IMR-90 (cell line): ENCODE measurements around the gene RNF213. TPM values are rescaled to one million over a fixed set of nuclear protein-coding genes. Genes with fewer than 3 reads are reported as not detected.
A peak's percentile ranks its signal among the peaks of the same experiment; 100 is the strongest.

Source experiments
- ATAC-seq: fragments of 200-7000 bp; cut with Tn5 transposase; 2 replicates; pipeline ENCODE4 v1.9.1; 2020; ENCODE audit warnings: low read depth, mild to moderate bottlenecking, moderate library complexity
- BruUV-seq: library from RNA; stranded (reverse); fragments of 400-500 nt; replicated peaks from 2 replicates; lab custom pipeline; 2021; lab: Mats Ljungman, UMichigan
- CTCF ChIA-PET: fragments of 300-600 bp; formaldehyde crosslinking; extraction: SDS; loops from one replicate; lab custom pipeline; 2021; ENCODE audit warnings: antibody characterized with exemption; lab: Yijun Ruan, JAX
- POLR2A ChIA-PET: fragments of 300-600 bp; sonication (Branson Sonifier 250); formaldehyde crosslinking; loops from one replicate; lab custom pipeline; 2022; ENCODE audit warnings: antibody characterized with exemption; ENCODE audit not compliant: unreplicated experiment; lab: Charles Lee
- DNase-seq: peaks from one replicate; pipeline ENCODE4 v3.0.0; 2013
- H2AFZ ChIP-seq: replicated peaks from 2 replicates; pipeline ENCODE3; 2013; ENCODE audit warnings: low read length, mild to moderate bottlenecking; ENCODE audit not compliant: poor library complexity
- H2AK5ac ChIP-seq: 2 replicates; pipeline ENCODE4 v1.6.1; 2013; ENCODE audit warnings: low read depth, low read length, inconsistent platforms
- H2AK9ac ChIP-seq: replicated peaks from 2 replicates; pipeline ENCODE3; 2013; ENCODE audit warnings: mild to moderate bottlenecking, low read depth, low read length, moderate library complexity; ENCODE audit not compliant: poor library complexity
- H2BK120ac ChIP-seq: 2 replicates; pipeline ENCODE4 v1.6.1; 2013; ENCODE audit warnings: low read depth, low read length, inconsistent platforms
- H2BK15ac ChIP-seq: 3 replicates; pipeline ENCODE4 v1.6.1; 2013; ENCODE audit warnings: low read depth, low read length, inconsistent platforms
- H2BK20ac ChIP-seq: 2 replicates; pipeline ENCODE4 v1.6.1; 2013; ENCODE audit warnings: low read depth, mild to moderate bottlenecking, inconsistent platforms, low read length, moderate library complexity
- H2BK5ac ChIP-seq: 2 replicates; pipeline ENCODE4 v1.6.1; 2013; ENCODE audit warnings: mild to moderate bottlenecking, low read depth, low read length, inconsistent platforms; ENCODE audit not compliant: poor library complexity, severe bottlenecking
- H3K14ac ChIP-seq: replicated peaks from 2 replicates; pipeline ENCODE4 v1.6.1; 2013; ENCODE audit warnings: low read depth, low read length, inconsistent platforms
- H3K18ac ChIP-seq: 2 replicates; pipeline ENCODE4 v1.6.1; 2013; ENCODE audit warnings: low read depth, low read length, control low read depth
- H3K23ac ChIP-seq: 2 replicates; pipeline ENCODE4 v1.6.1; 2013; ENCODE audit warnings: low read depth, low read length, inconsistent platforms
- H3K27ac ChIP-seq: 2 replicates; pipeline ENCODE4 v1.5.1; 2013; ENCODE audit warnings: mild to moderate bottlenecking, control low read depth, low read length; ENCODE audit not compliant: insufficient read depth
- H3K27me3 ChIP-seq: 2 replicates; pipeline ENCODE4 v1.6.1; 2013; ENCODE audit warnings: low read length; ENCODE audit not compliant: control insufficient read depth, insufficient read depth
- H3K36me3 ChIP-seq: 2 replicates; pipeline ENCODE4 v1.6.1; 2013; ENCODE audit warnings: low read length, mixed read lengths; ENCODE audit not compliant: control insufficient read depth, insufficient read depth
- H3K4ac ChIP-seq: 2 replicates; pipeline ENCODE4 v1.6.1; 2013; ENCODE audit warnings: low read depth, low read length, inconsistent platforms
- H3K4me1 ChIP-seq: 2 replicates; pipeline ENCODE4 v1.6.1; 2013; ENCODE audit warnings: low read length, mixed read lengths; ENCODE audit not compliant: control insufficient read depth, insufficient read depth
- H3K4me2 ChIP-seq: 2 replicates; pipeline ENCODE4 v1.6.1; 2013; ENCODE audit warnings: low read depth, mild to moderate bottlenecking, control low read depth, low read length, moderate library complexity
- H3K4me3 ChIP-seq: 2 replicates; pipeline ENCODE4 v1.5.1; 2013; ENCODE audit warnings: low read depth, mild to moderate bottlenecking, control low read depth, low read length, moderate library complexity; ENCODE audit not compliant: insufficient read depth
- H3K56ac ChIP-seq: 2 replicates; pipeline ENCODE4 v1.6.1; 2013; ENCODE audit warnings: low read length, inconsistent platforms; ENCODE audit not compliant: insufficient read depth; ENCODE audit errors: extremely low read depth
- H3K79me1 ChIP-seq, 2 experiments: 2 replicates each; pipeline ENCODE4 v1.6.1; 2013; ENCODE audit warnings: low read length in 2 of 2, inconsistent platforms in 1 of 2, low read depth in 1 of 2
- H3K9ac ChIP-seq: 2 replicates; pipeline ENCODE4 v1.6.1; 2013; ENCODE audit warnings: low read depth, low read length, control low read depth
- H3K9me1 ChIP-seq: 2 replicates; pipeline ENCODE4 v1.6.1; 2013; ENCODE audit warnings: low read length, inconsistent platforms; ENCODE audit not compliant: insufficient read depth
- H3K9me3 ChIP-seq: 2 replicates; pipeline ENCODE4 v1.6.1; 2013; ENCODE audit warnings: low read length; ENCODE audit not compliant: control insufficient read depth, insufficient read depth
- H4K20me1 ChIP-seq: 2 replicates; pipeline ENCODE4 v1.6.1; 2013; ENCODE audit warnings: low read length, inconsistent platforms; ENCODE audit not compliant: insufficient read depth
- H4K5ac ChIP-seq: 2 replicates; pipeline ENCODE4 v1.6.1; 2013; ENCODE audit warnings: mild to moderate bottlenecking, low read depth, low read length, control low read depth
- H4K8ac ChIP-seq, 2 experiments: 2 replicates each; pipeline ENCODE4 v1.6.1; 2013; ENCODE audit warnings: low read depth in 2 of 2, low read length in 2 of 2, control low read depth in 1 of 2, inconsistent platforms in 1 of 2
- H4K91ac ChIP-seq: 2 replicates; pipeline ENCODE4 v1.6.1; 2013; ENCODE audit warnings: low read depth, low read length, inconsistent platforms; ENCODE audit not compliant: insufficient read depth
- CTCF ChIP-seq: conservative IDR thresholded peaks from 2 replicates; pipeline ENCODE4 v1.5.1; 2012; ENCODE audit warnings: mild to moderate bottlenecking, low read depth, low read length, improper control_type of control experiment
- MXI1 ChIP-seq: IDR thresholded peaks from 2 replicates; pipeline ENCODE4 v1.6.1; 2012; ENCODE audit warnings: low read depth, mild to moderate bottlenecking, low read length, moderate library complexity, borderline replicate concordance
- RAD21 ChIP-seq: IDR thresholded peaks from 2 replicates; pipeline ENCODE4 v1.6.1; 2012; ENCODE audit warnings: low read length, improper control_type of control experiment
- WGBS, 2 experiments: methylation state at CpG; one replicate each; pipeline versions ENCODE4 v1.1.5 to v1.1.7; 2013; ENCODE audit warnings: missing lambda C conversion rate in 2 of 2; ENCODE audit not compliant: insufficient read length in 1 of 2; ENCODE audit errors: extremely low coverage in 2 of 2; 5-methylcytosine and 5-hydroxymethylcytosine counted together
- dilution Hi-C: fragments of 300-500 bp; cut with HindIII; formaldehyde crosslinking; loops from one replicate; pipeline ENCODE4 v1.14.3; 2018; ENCODE audit warnings: low sequenced_read_pairs; ENCODE audit not compliant: unreplicated experiment
- in situ Hi-C: fragments of 300-500 bp; cut with MboI; formaldehyde crosslinking; loops from 3 replicates; pipeline ENCODE4 v1.14.3; 2019; ENCODE audit warnings: low sequenced_read_pairs, inconsistent platforms, mixed read lengths
- intact Hi-C: fragments of 100-400 bp; cut with micrococcal nuclease; formaldehyde crosslinking; loops from 2 replicates; pipeline ENCODE4 v1.10.0; 2022
- polyA plus RNA-seq, 3 experiments: library from polyadenylated mRNA; depleted of rRNA; stranded (reverse); fragments of >200 nt; gene quantifications; 2 replicates each; pipeline ENCODE4 v1.2.3, GENCODE V29; 2012; ENCODE audit warnings: low replicate concordance in 1 of 3
- total RNA-seq: library from RNA; depleted of rRNA; stranded (reverse); fragments of >200 nt; gene quantifications from 2 replicates; pipeline ENCODE4 v1.2.3, GENCODE V29; 2012

The RNF213 gene
- total and polyA plus RNA-seq, 2 of the 4 experiments (the other 2 are of a cell fraction), result 23.4 to 36.0 TPM

- Histone ChIP-seq H2BK15ac (no peak overlapping the region), H4K20me1 (no peaks in the 10 kb centered on the region), H3K56ac (no peak overlapping the region), H3K4me3 (no peak overlapping the region), H3K23ac (no peak overlapping the region), H2AK5ac (no peak overlapping the region), H3K79me1 (no peaks in the 10 kb centered on the region), H4K8ac (no peak overlapping the region), H2BK120ac (no peak overlapping the region), H3K14ac (no peak overlapping the region), H4K91ac (no peak overlapping the region), H3K9me1 (no peaks in the 10 kb centered on the region), H3K27me3 (no peaks in the 10 kb centered on the region), H2BK20ac (no peak overlapping the region), H2AK9ac (no peak overlapping the region), H3K4ac (no peak overlapping the region), H3K4me2 (no peak overlapping the region), H3K36me3 (peaks cover 72% of the 10 kb centered on the region), H3K27ac (no peak overlapping the region), H2AFZ (no peak overlapping the region), H4K5ac (no peak overlapping the region), H3K9me3 (no peaks in the 10 kb centered on the region), H3K9ac (no peak overlapping the region), H3K4me1 (no peaks in the 10 kb centered on the region; the same call in 1 of the 2 replicates), H3K18ac (no peak overlapping the region), H2BK5ac (no peak overlapping the region)
- WGBS, 2 experiments, result 98% methylated on average over 7 of the region's 18 CpGs; no CpG with 5 or more reads in 1 of the 2 experiments
- POLR2A ChIA-PET, result no interaction called here
- peak; percentile 18; the same call in 1 of the 2 replicates for TF ChIP-seq CTCF
- TF ChIP-seq RAD21, result 0 out of 2 replicates have a peak, but pooled peaks have one; percentile 17
- no peak for TF ChIP-seq MXI1
- no peak for ATAC-seq
- BruUV-seq, result TSS peak; percentile 48
- CTCF ChIA-PET, result interaction anchor here (0.5 kb wide), 2 partner anchors 11 to 21 kb away, joined by 3 read pairs; no protein-coding TSS in a partner anchor
- no peak for DNase-seq
- in situ Hi-C loops (no loop called here), intact Hi-C loops (no loop called here), dilution Hi-C loops (no loop called here)
Observed at GRCh38 chr17:80361495-80362220, 101.0 kb downstream of the RNF213 start.
